GM12878 (cell line): ENCODE data around the gene TBC1D12.

Experiments
- CTCF ChIP-seq, 3 experiments: IDR thresholded peaks in 2 of 3; conservative IDR thresholded peaks in 1 of 3; 2 replicates each; pipeline ENCODE4 v1.5.1; 2011; ENCODE audit warnings: low read depth in 3 of 3, low read length in 3 of 3, mild to moderate bottlenecking in 3 of 3, control low read depth in 2 of 3, moderate library complexity in 2 of 3, inconsistent platforms in 1 of 3, mixed read lengths in 1 of 3; ENCODE audit not compliant: control insufficient read depth in 2 of 3, insufficient read depth in 1 of 3; ENCODE audit errors: extremely low read depth in 1 of 3
- HDGF ChIP-seq: fragments of 450-650 bp; IDR thresholded peaks from 2 replicates; pipeline ENCODE4 v1.6.1; 2016; ENCODE audit warnings: antibody characterized with exemption
- MAX ChIP-seq: IDR thresholded peaks from 2 replicates; pipeline ENCODE4 v1.6.1; 2012; ENCODE audit warnings: low read depth, low read length, improper control_type of control experiment
- YY1 ChIP-seq: IDR thresholded peaks from 2 replicates; pipeline ENCODE4 v1.6.1; 2011; ENCODE audit warnings: low read depth, mild to moderate bottlenecking, low read length

- TF ChIP-seq YY1 (no peak), HDGF (no peak), MAX (no peak), CTCF (IDR thresholded peaks at IDR 0.05 in 2 of 3, conservative IDR thresholded peaks at IDR 0.05 in 1 of 3; ENCODE audit: control insufficient read depth in 2 of 3, extremely low read depth in 1 of 3, insufficient read depth in 1 of 3, low read depth in 3 of 3, low read length in 3 of 3) (no peak)
Observed at GRCh38 chr10:94383530-94383929, 18.8 kb upstream of the TBC1D12 start.
